NCI-H526 treated with DMSO at 0.1 percent for 48 hours (cell line): ENCODE data around the gene OR52E2.

Experiments used
- DNase-seq: peaks from one replicate; lab custom pipeline; 2025; lab: John Stamatoyannopoulos, UW

Gene OR52E2

GRCh38 chr11:5011254-5011653 is 48.2 kb downstream of the OR52E2 start:
- DNase-seq: no peak
